ENCODE results near the gene NAB1. TPM values are rescaled to one million over a fixed set of nuclear protein-coding genes. Genes with fewer than 3 reads are reported as not detected.

The NAB1 gene
- total and polyA plus RNA-seq, 2 experiments from 2014 or later: 10.4 to 40.2 TPM

GRCh38 chr2:190637281-190637734 is 11.6 kb upstream of the NAB1 start:
- Histone ChIP-seq H4K20me1 (replicated peaks; ENCODE audit: insufficient read depth) (no peaks in the 10 kb centered on the region), H3K4me1 (ENCODE audit: insufficient read depth) (no peaks in the 10 kb centered on the region; the same call in 1 of the 2 replicates), H3K4me2 (no peak overlapping the region), H3K9me2 (ENCODE audit: insufficient read depth) (no peaks in the 10 kb centered on the region), H3K27ac (ENCODE audit: low read depth) (no peak overlapping the region), H3F3A (replicated peaks; ENCODE audit: low read depth) (no peaks in the 10 kb centered on the region), H2AFZ (no peak overlapping the region), H3K27me3 (ENCODE audit: insufficient read depth) (no peaks in the 10 kb centered on the region), H3K4me3 (no peak overlapping the region), H3K36me3 (ENCODE audit: insufficient read depth) (no peaks in the 10 kb centered on the region), H3K79me2 (replicated peaks; ENCODE audit: insufficient read depth) (no peaks in the 10 kb centered on the region)
- DNase-seq (ENCODE audit: low spot score) (no peak), ATAC-seq (no peak)
- no peaks in the 10 kb centered on the region for H3K36me3 Mint-ChIP-seq (ENCODE audit: low read depth)
- peaks cover 9% of the 10 kb centered on the region for H3K4me1 Mint-ChIP-seq
- no peak for TF ChIP-seq ETS1 (IDR thresholded peaks at IDR 0.05)
- TF ChIP-seq NANOG (IDR thresholded peaks at IDR 0.05; ENCODE audit: borderline replicate concordance): no peak
- no peak for TF ChIP-seq STAT1 (IDR thresholded peaks at IDR 0.05; ENCODE audit: unreplicated experiment)
- no peak for TF ChIP-seq EZH2 (IDR thresholded peaks at IDR 0.05; ENCODE audit: low read depth, unreplicated experiment)
- TF ChIP-seq, protein P1, sequence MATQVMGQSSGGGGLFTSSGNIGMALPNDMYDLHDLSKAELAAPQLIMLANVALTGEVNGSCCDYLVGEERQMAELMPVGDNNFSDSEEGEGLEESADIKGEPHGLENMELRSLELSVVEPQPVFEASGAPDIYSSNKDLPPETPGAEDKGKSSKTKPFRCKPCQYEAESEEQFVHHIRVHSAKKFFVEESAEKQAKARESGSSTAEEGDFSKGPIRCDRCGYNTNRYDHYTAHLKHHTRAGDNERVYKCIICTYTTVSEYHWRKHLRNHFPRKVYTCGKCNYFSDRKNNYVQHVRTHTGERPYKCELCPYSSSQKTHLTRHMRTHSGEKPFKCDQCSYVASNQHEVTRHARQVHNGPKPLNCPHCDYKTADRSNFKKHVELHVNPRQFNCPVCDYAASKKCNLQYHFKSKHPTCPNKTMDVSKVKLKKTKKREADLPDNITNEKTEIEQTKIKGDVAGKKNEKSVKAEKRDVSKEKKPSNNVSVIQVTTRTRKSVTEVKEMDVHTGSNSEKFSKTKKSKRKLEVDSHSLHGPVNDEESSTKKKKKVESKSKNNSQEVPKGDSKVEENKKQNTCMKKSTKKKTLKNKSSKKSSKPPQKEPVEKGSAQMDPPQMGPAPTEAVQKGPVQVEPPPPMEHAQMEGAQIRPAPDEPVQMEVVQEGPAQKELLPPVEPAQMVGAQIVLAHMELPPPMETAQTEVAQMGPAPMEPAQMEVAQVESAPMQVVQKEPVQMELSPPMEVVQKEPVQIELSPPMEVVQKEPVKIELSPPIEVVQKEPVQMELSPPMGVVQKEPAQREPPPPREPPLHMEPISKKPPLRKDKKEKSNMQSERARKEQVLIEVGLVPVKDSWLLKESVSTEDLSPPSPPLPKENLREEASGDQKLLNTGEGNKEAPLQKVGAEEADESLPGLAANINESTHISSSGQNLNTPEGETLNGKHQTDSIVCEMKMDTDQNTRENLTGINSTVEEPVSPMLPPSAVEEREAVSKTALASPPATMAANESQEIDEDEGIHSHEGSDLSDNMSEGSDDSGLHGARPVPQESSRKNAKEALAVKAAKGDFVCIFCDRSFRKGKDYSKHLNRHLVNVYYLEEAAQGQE (IDR thresholded peaks at IDR 0.05; ENCODE audit: unreplicated experiment): no peak
- TF ChIP-seq EZH2phosphoT487 (IDR thresholded peaks at IDR 0.05; ENCODE audit: unreplicated experiment): no peak
- no peak for TF ChIP-seq CREB1 (CRISPR knock-in tag; IDR thresholded peaks at IDR 0.05; ENCODE audit: low read depth)
- no peak overlapping the region for H3K27ac Mint-ChIP-seq
- no peaks in the 10 kb centered on the region for H3K27me3 Mint-ChIP-seq (ENCODE audit: insufficient read depth, low read depth, poor library complexity)
- no peak overlapping the region for H3K4me3 Mint-ChIP-seq
- no peaks in the 10 kb centered on the region for H3K9me3 Mint-ChIP-seq

DNA sequence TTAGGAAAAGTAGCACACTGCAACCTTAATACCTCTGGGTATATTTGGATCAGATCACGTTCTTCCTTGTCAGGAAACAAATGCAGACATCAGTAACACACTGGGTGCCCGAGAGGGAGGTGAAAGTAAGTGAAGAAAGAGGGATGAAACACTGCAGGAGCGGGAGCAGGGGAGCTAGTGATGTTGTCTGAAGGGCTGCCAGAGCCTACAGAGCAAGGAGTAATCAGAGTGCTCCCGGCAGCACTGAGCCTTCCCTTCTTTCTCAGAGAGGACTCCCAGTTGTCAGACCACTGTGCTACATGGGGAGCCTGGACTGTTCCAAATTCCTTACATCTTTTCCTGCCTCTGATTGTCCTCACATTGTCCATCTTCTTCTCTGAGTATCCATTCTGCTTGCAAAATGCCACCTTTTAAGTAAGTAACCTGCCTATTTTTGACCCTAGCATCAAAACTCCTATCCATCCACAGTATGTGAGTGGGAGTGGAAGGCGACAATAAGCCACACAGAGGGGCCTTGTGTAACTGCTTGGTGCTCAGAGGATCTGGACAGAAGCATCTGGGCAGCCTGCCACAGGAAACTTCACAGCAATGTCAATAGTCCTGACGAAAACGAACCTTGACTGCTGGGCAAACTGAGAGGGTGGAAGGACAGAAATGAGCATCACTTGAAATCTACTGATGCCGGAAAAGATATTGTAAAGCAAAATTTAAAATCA is 10.8 kb upstream of the NAB1 start:
- Histone ChIP-seq H3K9me2 (ENCODE audit: insufficient read depth) (no peaks in the 10 kb centered on the region), H2AFZ (peak overlapping the region; percentile 80; the same call in 1 of the 2 replicates), H3K4me3 (no peak overlapping the region), H3K4me1 (ENCODE audit: insufficient read depth) (no peaks in the 10 kb centered on the region; the same call in 1 of the 2 replicates), H3K36me3 (ENCODE audit: insufficient read depth) (no peaks in the 10 kb centered on the region), H3K4me2 (no peak overlapping the region), H3K27ac (ENCODE audit: low read depth) (no peak overlapping the region), H3K79me2 (replicated peaks; ENCODE audit: insufficient read depth) (no peaks in the 10 kb centered on the region), H3F3A (replicated peaks; ENCODE audit: low read depth) (no peaks in the 10 kb centered on the region), H4K20me1 (replicated peaks; ENCODE audit: insufficient read depth) (no peaks in the 10 kb centered on the region), H3K27me3 (ENCODE audit: insufficient read depth) (no peaks in the 10 kb centered on the region)
- Mint-ChIP-seq H3K27me3 (ENCODE audit: insufficient read depth, low read depth, poor library complexity) (no peaks in the 10 kb centered on the region), H3K4me3 (no peak overlapping the region), H3K27ac (no peak overlapping the region; the same call in 1 of the 2 replicates), H3K9me3 (no peaks in the 10 kb centered on the region), H3K4me1 (peaks cover 7% of the 10 kb centered on the region), H3K36me3 (ENCODE audit: low read depth) (no peaks in the 10 kb centered on the region)
- ATAC-seq: peak; percentile 47; the same call in 2 of the 3 replicates
- TF ChIP-seq CTCF (conservative IDR thresholded peaks at IDR 0.05; ENCODE audit: low read depth in 2 of 2) (no peak), NANOG (IDR thresholded peaks at IDR 0.05; ENCODE audit: borderline replicate concordance) (no peak), EZH2phosphoT487 (IDR thresholded peaks at IDR 0.05; ENCODE audit: unreplicated experiment) (no peak), EZH2 (IDR thresholded peaks at IDR 0.05; ENCODE audit: low read depth, unreplicated experiment) (no peak)
- TF ChIP-seq, protein P1 (IDR thresholded peaks at IDR 0.05; ENCODE audit: unreplicated experiment): no peak
- no peak for DNase-seq (ENCODE audit: low spot score)

Measured in GM23338 (cell line).